ENCODE data around the gene SLC29A2.

GRCh38 chr11:66413167-66413566, 41.6 kb upstream of the SLC29A2 start:
- TF ChIP-seq CTCF (IDR thresholded peaks at IDR 0.05), result no peak
- TF ChIP-seq EZH2 (IDR thresholded peaks at IDR 0.05), result no peak
- no peak for TF ChIP-seq EZH2phosphoT487 (IDR thresholded peaks at IDR 0.05)

Data from neural progenitor cell (in vitro differentiated cells).